Thoracic aorta (tissue), 2 donors: ENCODE measurements around the gene ABCA9. TPM values are rescaled to one million over a fixed set of nuclear protein-coding genes. Genes with fewer than 3 reads are reported as not detected.

Source experiments
- ATAC-seq: fragments of 150-250 bp; one replicate; pipeline ENCODE4 v1.8.0; 2017; ENCODE audit warnings: low read depth; ENCODE audit not compliant: insufficient number of reproducible peaks, low FRiP score
- DNase-seq: peaks from one replicate; pipeline ENCODE4 v3.0.0-alpha.2; 2020; ENCODE audit warnings: low spot score
- H3K27ac ChIP-seq, 2 donors: fragments of 200-600 bp; sonication (generic); 1 replicate in 1 of 2; 2 replicates in 1 of 2; pipeline ENCODE4 v1.5.1; 2016; ENCODE audit warnings: mild to moderate bottlenecking in 2 of 2, moderate library complexity in 2 of 2
- H3K27me3 ChIP-seq: fragments of 200-600 bp; sonication (generic); replicated peaks from 2 replicates; pipeline ENCODE4 v1.6.0; 2016; ENCODE audit warnings: mild to moderate bottlenecking; ENCODE audit not compliant: insufficient read depth
- H3K36me3 ChIP-seq: fragments of 200-600 bp; sonication (generic); one replicate; pipeline ENCODE4 v1.5.1; 2016
- H3K4me1 ChIP-seq, 2 donors: fragments of 200-600 bp; sonication (generic); 1 replicate in 1 of 2; 2 replicates in 1 of 2; pipeline versions ENCODE4 v1.5.1 to v1.6.0; 2016; ENCODE audit warnings: low read depth in 2 of 2, mild to moderate bottlenecking in 1 of 2; ENCODE audit not compliant: control insufficient read depth in 1 of 2
- H3K4me3 ChIP-seq: fragments of 200-600 bp; sonication (generic); 2 replicates; pipeline ENCODE4 v1.5.1; 2016; ENCODE audit warnings: mild to moderate bottlenecking
- H3K9me3 ChIP-seq: fragments of 200-600 bp; sonication (generic); 2 replicates; pipeline ENCODE4 v1.5.1; 2016
- CTCF ChIP-seq: fragments of 200-600 bp; sonication (generic); IDR thresholded peaks from one replicate; pipeline ENCODE4 v1.5.1; 2019; ENCODE audit warnings: antibody characterized with exemption
- total RNA-seq, 2 donors: library from RNA; depleted of rRNA; stranded (reverse); fragments of >200 nt; gene quantifications; one replicate each; pipeline versions ENCODE4 v1.1.0 to v1.2.3, GENCODE V29; 2016

Gene ABCA9
- total RNA-seq = 10 to 100 TPM; 31.5 to 38.6 TPM

- ATAC-seq (no peak), DNase-seq (no peak)
- TF ChIP-seq CTCF = no peak
- Histone ChIP-seq H3K4me3 (no peak within 1 kb of the TSS), H3K4me1 (peaks cover 0 to 6% of the 10 kb centered on the region in 2 donors), H3K27me3 (no peaks in the 10 kb centered on the region), H3K9me3 (peaks cover 3% of the 10 kb centered on the region), H3K27ac (no peak within 1 kb of the TSS), H3K36me3 (no peaks in the 10 kb centered on the region)
These were observed at the start of gene ABCA9 for GRCh38 chr17:69060822-69061221. ABCA9 (minus strand) TSS chr17:69060927; CDS start chr17:69051126, 9,801 bp downstream.

DNA sequence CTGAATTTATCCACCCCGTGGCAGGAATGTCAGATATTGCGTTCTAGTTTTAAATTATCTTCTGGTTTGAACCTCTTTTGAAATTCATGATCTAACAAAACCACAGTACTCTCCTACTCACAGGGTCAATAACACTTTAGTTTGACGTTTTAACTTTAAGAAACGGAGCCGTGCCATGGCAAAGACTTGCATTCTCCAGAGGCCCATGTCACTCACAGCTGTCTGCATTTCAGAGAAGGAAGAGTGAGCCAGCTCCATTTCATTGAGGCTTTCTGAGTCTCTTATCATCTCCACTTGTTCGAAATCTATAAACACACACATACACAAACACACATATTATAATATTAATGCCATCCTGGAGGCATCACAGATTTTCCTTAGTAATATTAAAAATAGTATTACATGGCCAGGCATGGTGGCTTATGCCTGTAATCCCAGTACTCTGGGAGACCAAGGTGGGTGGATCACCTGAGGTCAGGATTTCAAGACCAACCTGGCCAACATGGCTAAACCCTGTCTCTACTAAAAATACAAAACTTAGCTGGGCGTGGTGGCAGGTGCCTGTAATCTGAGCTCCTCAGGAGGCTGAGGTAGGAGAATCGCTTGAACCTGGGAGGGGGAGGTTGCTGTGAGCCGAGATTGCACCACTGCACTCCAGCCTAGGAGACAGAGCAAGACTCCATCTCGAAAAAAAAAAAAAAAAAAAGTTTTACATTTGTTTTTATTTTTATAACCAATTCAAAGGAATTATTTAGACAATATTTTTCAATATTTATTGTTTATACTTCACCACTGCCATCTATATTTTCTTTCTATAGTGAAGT, 45.4 kb upstream of the ABCA9 start:
- H3K4me1 ChIP-seq = no peaks in the 10 kb centered on the region
- no peak for ATAC-seq
- H3K36me3 ChIP-seq = no peaks in the 10 kb centered on the region
- no peaks in the 10 kb centered on the region for H3K9me3 ChIP-seq
- DNase-seq = no peak
- no peaks in the 10 kb centered on the region for H3K27me3 ChIP-seq
- TF ChIP-seq CTCF = no peak
- H3K27ac ChIP-seq = no peak overlapping the region
- no peak overlapping the region for H3K4me3 ChIP-seq

- Histone ChIP-seq H3K27me3 (no peaks in the 10 kb centered on the region), H3K4me1 (no peaks in the 10 kb centered on the region), H3K4me3 (no peak overlapping the region), H3K36me3 (no peaks in the 10 kb centered on the region), H3K9me3 (no peaks in the 10 kb centered on the region), H3K27ac (no peak overlapping the region)
- DNase-seq (no peak), ATAC-seq (no peak)
- TF ChIP-seq CTCF = no peak
These were observed 43.0 kb upstream of the ABCA9 start for GRCh38 chr17:69103557-69104233.

DNA sequence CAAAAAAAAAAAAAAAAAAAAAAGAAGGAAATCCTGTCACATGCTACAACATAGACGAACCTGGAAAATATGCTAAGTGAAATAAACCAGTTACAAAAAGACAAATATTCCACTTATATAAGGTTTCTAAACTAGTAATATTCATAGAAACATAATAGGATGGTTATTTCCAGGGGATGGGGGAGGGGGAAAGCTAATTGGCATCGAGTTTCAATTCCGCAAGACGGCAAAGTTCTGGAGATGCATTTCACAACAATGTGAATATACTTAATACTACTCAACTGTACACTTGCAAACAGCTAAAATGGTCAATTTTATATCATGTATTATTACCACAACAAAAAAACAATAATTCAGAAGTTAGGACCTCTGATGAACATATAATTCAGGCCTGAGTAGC, 37.9 kb upstream of the ABCA9 start:
- H3K9me3 ChIP-seq = no peaks in the 10 kb centered on the region
- H3K27me3 ChIP-seq = no peaks in the 10 kb centered on the region
- H3K4me1 ChIP-seq = no peaks in the 10 kb centered on the region
- DNase-seq = no peak
- no peak for ATAC-seq
- TF ChIP-seq CTCF = no peak
- H3K4me3 ChIP-seq = no peak overlapping the region
- H3K36me3 ChIP-seq = no peaks in the 10 kb centered on the region
- no peak overlapping the region for H3K27ac ChIP-seq

- DNase-seq = no peak
- TF ChIP-seq CTCF = no peak
- Histone ChIP-seq H3K9me3 (no peaks in the 10 kb centered on the region), H3K27me3 (no peaks in the 10 kb centered on the region), H3K27ac (no peak overlapping the region), H3K4me1 (no peaks in the 10 kb centered on the region), H3K4me3 (no peak overlapping the region), H3K36me3 (no peaks in the 10 kb centered on the region)
- no peak for ATAC-seq
These were observed 35.8 kb upstream of the ABCA9 start for GRCh38 chr17:69096541-69096940.
